GM23248 (cell line): ENCODE results near the gene TPCN1. TPM values are rescaled to one million over a fixed set of nuclear protein-coding genes. Genes with fewer than 3 reads are reported as not detected.

Experiments used
- DNase-seq: peaks from one replicate; pipeline ENCODE4 v3.0.0-alpha.2; 2015
- H2AFZ ChIP-seq: fragments of 200-600 bp; sonication (generic); 2 replicates; pipeline ENCODE4 v1.6.1; 2016; ENCODE audit warnings: antibody characterized with exemption
- H3F3A ChIP-seq: fragments of 200-600 bp; sonication (generic); 2 replicates; pipeline ENCODE4 v1.6.1; 2016; ENCODE audit warnings: mild to moderate bottlenecking, antibody characterized with exemption, mixed run types; ENCODE audit not compliant: insufficient read depth
- H3K27ac ChIP-seq: fragments of 200-600 bp; sonication (generic); 2 replicates; pipeline ENCODE4 v1.5.1; 2016; ENCODE audit warnings: mild to moderate bottlenecking
- H3K27me3 ChIP-seq: fragments of 200-600 bp; sonication (generic); replicated peaks from 2 replicates; pipeline ENCODE4 v1.6.1; 2016; ENCODE audit warnings: mild to moderate bottlenecking; ENCODE audit not compliant: insufficient read depth
- H3K36me3 ChIP-seq: fragments of 200-600 bp; sonication (generic); 2 replicates; pipeline ENCODE4 v1.6.1; 2016; ENCODE audit warnings: low read depth, mild to moderate bottlenecking
- H3K4me1 ChIP-seq: fragments of 200-600 bp; sonication (generic); 2 replicates; pipeline ENCODE4 v1.6.1; 2016; ENCODE audit warnings: mild to moderate bottlenecking; ENCODE audit not compliant: insufficient read depth
- H3K4me2 ChIP-seq: fragments of 200-600 bp; sonication (generic); one replicate; pipeline ENCODE4 v1.6.1; 2016; ENCODE audit warnings: mild to moderate bottlenecking; ENCODE audit not compliant: unreplicated experiment
- H3K4me3 ChIP-seq: fragments of 200-600 bp; sonication (generic); 2 replicates; pipeline ENCODE4 v1.5.1; 2016; ENCODE audit warnings: mild to moderate bottlenecking
- H3K79me2 ChIP-seq: fragments of 200-600 bp; sonication (generic); 2 replicates; pipeline ENCODE4 v1.6.1; 2016; ENCODE audit warnings: mild to moderate bottlenecking; ENCODE audit not compliant: insufficient read depth
- H3K9ac ChIP-seq: fragments of 200-600 bp; sonication (generic); 2 replicates; pipeline ENCODE4 v1.6.1; 2016; ENCODE audit warnings: mild to moderate bottlenecking
- H3K9me2 ChIP-seq: fragments of 200-600 bp; sonication (generic); 2 replicates; pipeline ENCODE4 v1.6.1; 2016; ENCODE audit warnings: mixed run types, mild to moderate bottlenecking, moderate library complexity; ENCODE audit not compliant: insufficient read depth
- H3K9me3 ChIP-seq: fragments of 200-600 bp; sonication (generic); one replicate; pipeline ENCODE4 v1.6.1; 2017; ENCODE audit warnings: low read depth
- H4K20me1 ChIP-seq: fragments of 200-600 bp; sonication (generic); 2 replicates; pipeline ENCODE4 v1.6.0; 2016; ENCODE audit not compliant: insufficient read depth
- EZH2 ChIP-seq: fragments of 200-600 bp; sonication (generic); IDR thresholded peaks from 2 replicates; pipeline ENCODE4 v1.6.1; 2018; ENCODE audit warnings: antibody characterized with exemption, mild to moderate bottlenecking; ENCODE audit not compliant: insufficient read depth, poor library complexity, severe bottlenecking
- EZH2phosphoT487 ChIP-seq: fragments of 200-600 bp; sonication (generic); IDR thresholded peaks from 2 replicates; pipeline ENCODE4 v1.6.1; 2018; ENCODE audit warnings: antibody characterized with exemption, moderate library complexity, mild to moderate bottlenecking, low read depth; ENCODE audit not compliant: insufficient read depth
- WGBS, 2 experiments: methylation state at CpG; one replicate each; pipeline ENCODE4 v1.1.6; 2015 to 2017; ENCODE audit warnings: low lambda C conversion rate in 2 of 2, low coverage in 1 of 2; ENCODE audit errors: missing lambda C conversion rate in 2 of 2; 5-methylcytosine and 5-hydroxymethylcytosine counted together
- in situ Hi-C: fragments of 300-500 bp; cut with MboI; formaldehyde crosslinking; loops from 2 replicates; pipeline ENCODE4 v1.15.0; 2020
- polyA plus RNA-seq: library from polyadenylated mRNA; unstranded; fragments of >200 nt; fragmentation: Nextera tagmentation; extraction: Ambion mirVana; gene quantifications from 2 replicates; pipeline ENCODE4 v1.2.1, GENCODE V29; 2016
- total RNA-seq: library from RNA; depleted of rRNA; stranded (reverse); fragments of >200 nt; shearing (Covaris generic); gene quantifications from 2 replicates; pipeline ENCODE4 v1.2.3, GENCODE V29; 2014

TPCN1 gene
- total and polyA plus RNA-seq, 2 experiments from 2014 or later: 9.0 to 15.9 TPM

GRCh38 chr12:113207613-113208040 lies 13.6 kb upstream of the TPCN1 start:
- H3K27me3 ChIP-seq: no peaks in the 10 kb centered on the region
- no peaks in the 10 kb centered on the region for H3F3A ChIP-seq
- in situ Hi-C loops: no loop called here
- H3K27ac ChIP-seq: no peak overlapping the region
- no peaks in the 10 kb centered on the region for H3K79me2 ChIP-seq
- H3K9ac ChIP-seq: no peak overlapping the region
- no peak for DNase-seq
- no peak overlapping the region for H3K4me3 ChIP-seq
- peaks cover 6% of the 10 kb centered on the region; the same call in 1 of the 2 replicates for H3K4me1 ChIP-seq
- WGBS, 2 experiments: 75 to 84% methylated on average over 6 of the region's 6 CpGs
- no peak for TF ChIP-seq EZH2
- no peak for TF ChIP-seq EZH2phosphoT487
- no peaks in the 10 kb centered on the region for H3K9me2 ChIP-seq
- no peaks in the 10 kb centered on the region for H3K36me3 ChIP-seq
- no peak overlapping the region for H3K4me2 ChIP-seq
- H3K9me3 ChIP-seq: no peaks in the 10 kb centered on the region
- H2AFZ ChIP-seq: no peak overlapping the region
- H4K20me1 ChIP-seq: no peaks in the 10 kb centered on the region

DNA sequence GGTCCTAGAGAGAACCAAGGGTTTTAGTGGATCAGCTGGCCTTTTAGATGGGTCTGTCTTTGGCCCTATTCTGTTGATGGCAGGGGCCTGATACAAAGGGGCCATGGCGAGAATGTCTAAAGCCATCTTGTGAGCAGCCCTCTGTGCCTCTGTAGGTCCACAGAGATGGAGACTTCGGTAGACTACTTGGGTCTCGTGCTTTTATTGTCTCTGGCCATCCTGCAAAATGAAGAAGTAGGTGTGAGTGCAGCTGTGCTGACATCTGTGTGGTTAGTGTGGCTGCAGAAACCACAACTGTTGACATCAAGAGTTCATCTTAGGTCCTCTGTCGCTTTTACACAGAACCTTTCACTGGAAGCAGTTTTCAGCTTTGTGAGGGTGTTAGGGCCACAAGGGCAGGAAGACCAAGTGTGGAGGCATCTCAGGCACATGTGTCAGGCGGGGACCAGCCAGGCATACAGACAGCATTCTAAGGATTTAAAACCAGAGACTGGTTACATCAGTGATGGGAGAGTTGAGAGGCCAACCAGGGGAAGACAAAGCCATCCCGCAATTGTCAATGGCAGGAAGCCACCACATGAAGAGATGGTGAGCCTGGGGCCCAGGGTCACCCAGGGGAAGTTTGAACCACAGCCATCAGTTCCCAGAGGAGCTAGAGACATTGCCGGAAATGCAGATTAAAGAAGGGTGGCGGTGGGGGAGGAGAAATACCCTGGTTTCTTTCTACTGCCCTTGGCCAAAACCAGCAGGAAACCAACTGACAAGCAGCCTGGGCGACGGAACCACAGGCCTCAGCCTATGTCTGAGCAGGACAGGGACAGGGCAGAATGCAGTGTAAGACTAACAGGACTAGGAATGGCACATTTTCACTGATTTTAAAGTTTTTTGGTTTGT lies 13.0 kb upstream of the TPCN1 start:
- 79 to 84% methylated on average over 10 of the region's 10 CpGs for WGBS, 2 experiments
- Histone ChIP-seq H3K27ac (no peak overlapping the region), H3K4me3 (no peak overlapping the region), H3K27me3 (no peaks in the 10 kb centered on the region), H3F3A (peaks cover 4% of the 10 kb centered on the region; the same call in 1 of the 2 replicates), H4K20me1 (no peaks in the 10 kb centered on the region), H2AFZ (no peak overlapping the region), H3K4me2 (no peak overlapping the region), H3K36me3 (no peaks in the 10 kb centered on the region), H3K79me2 (no peaks in the 10 kb centered on the region), H3K9me2 (no peaks in the 10 kb centered on the region), H3K9me3 (no peaks in the 10 kb centered on the region), H3K9ac (no peak overlapping the region), H3K4me1 (peaks cover 6% of the 10 kb centered on the region; the same call in 1 of the 2 replicates)
- TF ChIP-seq EZH2phosphoT487 (0 out of 2 replicates have a peak, but pooled peaks have one; percentile 33), EZH2 (no peak)
- in situ Hi-C loops: no loop called here
- peak; percentile 30 for DNase-seq

DNA sequence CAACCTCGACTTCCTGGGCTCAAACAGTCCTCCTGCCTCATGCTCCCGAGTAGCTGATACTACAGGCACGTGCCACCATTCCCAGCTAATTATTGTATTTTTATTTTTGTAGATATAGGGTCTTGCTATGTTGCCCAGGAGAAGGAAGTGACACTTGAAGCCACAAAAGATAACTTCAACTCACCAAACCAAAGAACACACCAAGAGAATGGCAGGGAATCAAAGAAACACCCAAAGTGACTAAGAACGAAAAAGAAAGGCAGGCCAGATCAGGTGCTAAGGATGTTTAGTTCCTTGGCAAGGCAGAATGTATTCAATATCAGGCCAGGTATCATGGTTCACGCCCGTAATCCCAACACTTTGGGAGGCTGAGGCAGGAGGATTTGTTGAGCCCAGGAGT lies 10.1 kb upstream of the TPCN1 start:
- no peak overlapping the region for H3K4me2 ChIP-seq
- no peaks in the 10 kb centered on the region for H4K20me1 ChIP-seq
- peaks cover 30% of the 10 kb centered on the region for H3F3A ChIP-seq
- in situ Hi-C loops: no loop called here
- no peaks in the 10 kb centered on the region for H3K9me3 ChIP-seq
- TF ChIP-seq EZH2phosphoT487: no peak
- no peak for TF ChIP-seq EZH2
- no peaks in the 10 kb centered on the region for H3K79me2 ChIP-seq
- WGBS, 2 experiments: 94 to 97% methylated on average over 6 of the region's 6 CpGs
- H3K27me3 ChIP-seq: no peaks in the 10 kb centered on the region
- no peaks in the 10 kb centered on the region for H3K9me2 ChIP-seq
- H3K27ac ChIP-seq: no peak overlapping the region
- no peak overlapping the region for H2AFZ ChIP-seq
- peaks cover 30% of the 10 kb centered on the region for H3K4me1 ChIP-seq
- H3K4me3 ChIP-seq: no peak overlapping the region
- DNase-seq: no peak
- H3K36me3 ChIP-seq: no peaks in the 10 kb centered on the region
- no peak overlapping the region for H3K9ac ChIP-seq

DNA sequence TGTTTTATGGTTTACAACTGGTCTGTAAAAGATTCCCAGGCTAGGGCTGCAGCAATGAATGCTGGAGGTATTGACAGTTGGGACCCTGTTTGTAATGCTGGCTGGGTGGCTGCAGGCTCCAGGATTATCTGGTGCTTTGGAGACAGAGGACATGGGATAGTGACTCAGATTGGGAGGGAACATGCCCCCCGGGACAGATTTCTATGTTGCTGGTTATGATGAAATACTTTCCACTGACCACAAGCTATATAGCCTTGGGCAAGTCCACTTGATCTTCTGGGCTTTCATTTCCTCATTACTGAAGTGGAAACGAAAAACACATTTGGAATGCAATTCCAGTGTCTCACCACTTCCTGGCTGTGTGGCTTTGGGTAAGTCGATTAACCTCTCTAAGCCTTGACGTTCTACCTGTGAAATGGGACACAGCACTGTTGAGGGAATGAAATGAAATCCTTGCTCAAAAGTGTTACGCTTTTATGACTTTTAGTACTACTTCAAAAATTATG lies 6.3 kb upstream of the TPCN1 start:
- no peaks in the 10 kb centered on the region for H3K9me3 ChIP-seq
- no peaks in the 10 kb centered on the region for H3K27me3 ChIP-seq
- H4K20me1 ChIP-seq: no peaks in the 10 kb centered on the region
- no peaks in the 10 kb centered on the region for H3K79me2 ChIP-seq
- no peak overlapping the region for H2AFZ ChIP-seq
- 18 to 19% methylated on average over 5 of the region's 5 CpGs for WGBS, 2 experiments
- no peaks in the 10 kb centered on the region for H3K9me2 ChIP-seq
- peak overlapping the region; percentile 33; the same call in 1 of the 2 replicates for H3K4me3 ChIP-seq
- DNase-seq: peak; percentile 99
- H3K27ac ChIP-seq: peak overlapping the region; percentile 94
- peak overlapping the region; percentile 68 for H3K9ac ChIP-seq
- in situ Hi-C loops: no loop called here
- peaks cover 38% of the 10 kb centered on the region for H3K4me1 ChIP-seq
- H3K4me2 ChIP-seq: peak overlapping the region; percentile 33
- peaks cover 45% of the 10 kb centered on the region for H3F3A ChIP-seq
- H3K36me3 ChIP-seq: no peaks in the 10 kb centered on the region
- TF ChIP-seq EZH2 (no peak), EZH2phosphoT487 (peak; percentile 97)
